Activated CD4-positive, alpha-beta memory T cell treated with anti-CD3 and anti-CD28 coated beads, Interleukin-2, amount 10 ng/mL, durations not matched to agents 7 days and 5 days (primary cell): ENCODE measurements around the gene DENND2C. TPM values are rescaled to one million over a fixed set of nuclear protein-coding genes. Genes with fewer than 3 reads are reported as not detected.

ENCODE experiments used
- CTCF ChIA-PET: fragments of 350-600 bp; sonication (Branson Sonifier 250); formaldehyde crosslinking; loops from one replicate; lab custom pipeline; 2021; ENCODE audit warnings: antibody characterized with exemption, inconsistent platforms; lab: Charles Lee
- POLR2A ChIA-PET: fragments of 350-600 bp; sonication (Branson Sonifier 250); formaldehyde crosslinking; loops from one replicate; lab custom pipeline; 2021; ENCODE audit warnings: antibody characterized with exemption; lab: Charles Lee
- DNase-seq: peaks from one replicate; pipeline ENCODE4 v3.0.0-alpha.2; 2020
- H3K27ac Mint-ChIP-seq: one replicate; pipeline ENCODE4 v1.8.0; 2021; ENCODE audit warnings: mild to moderate bottlenecking, mixed read lengths
- H3K27me3 Mint-ChIP-seq: one replicate; pipeline ENCODE4 v1.8.0; 2021; ENCODE audit warnings: mixed read lengths
- H3K36me3 Mint-ChIP-seq: one replicate; pipeline ENCODE4 v1.8.0; 2021; ENCODE audit warnings: low read depth, mixed read lengths
- H3K4me1 Mint-ChIP-seq: one replicate; pipeline ENCODE4 v1.8.0; 2021; ENCODE audit warnings: mixed read lengths
- H3K4me3 Mint-ChIP-seq: one replicate; pipeline ENCODE4 v1.8.0; 2021; ENCODE audit warnings: mild to moderate bottlenecking, mixed read lengths
- H3K9me3 Mint-ChIP-seq: one replicate; pipeline ENCODE4 v1.8.0; 2021; ENCODE audit warnings: mixed read lengths
- total RNA-seq, 2 experiments: library from RNA; stranded (reverse); gene quantifications; one replicate each; pipeline ENCODE4 v1.2.3, GENCODE V29; 2021

DENND2C gene
- under 1 TPM; 0.43 to 0.83 TPM for total RNA-seq

GRCh38 chr1:114669562-114670082 is at the start of gene DENND2C:
Gene DENND2C, minus strand, starts transcription at chr1:114670049. Its CDS starts 44,065 bp downstream, at chr1:114625984.
- peaks cover 10% of the 10 kb centered on the region for H3K4me1 Mint-ChIP-seq
- peaks cover 20% of the 10 kb centered on the region for H3K27me3 Mint-ChIP-seq
- no peak for DNase-seq
- no peaks in the 10 kb centered on the region for H3K36me3 Mint-ChIP-seq
- POLR2A ChIA-PET = interaction anchor here (0.6 to 1.7 kb wide), 6 partner anchors 10 to 323 kb away, joined by 3 to 4 read pairs (median 4); partner anchors contain the start of gene NRAS
- no peaks in the 10 kb centered on the region for H3K9me3 Mint-ChIP-seq
- H3K4me3 Mint-ChIP-seq = peak within 1 kb of the TSS; percentile 91
- CTCF ChIA-PET = interaction anchor here (1.1 to 4.4 kb wide), 6 partner anchors 10 to 322 kb away, joined by 3 to 19 read pairs (median 4); partner anchors contain the start of gene NRAS
- H3K27ac Mint-ChIP-seq = peak within 1 kb of the TSS; percentile 49

GRCh38 chr1:114719424-114719787 is 49.6 kb upstream of the DENND2C start:
- ChIA-PET CTCF (interaction anchor here (0.9 kb wide), 1 partner anchor 374 kb away, joined by 3 read pairs; no protein-coding TSS in a partner anchor), POLR2A (interaction anchor here (0.6 to 2.0 kb wide), 6 partner anchors 25 to 374 kb away, joined by 3 to 8 read pairs (median 4); partner anchors contain the start of genes CSDE1 and TRIM33)
- Mint-ChIP-seq H3K4me1 (peaks cover 24% of the 10 kb centered on the region), H3K36me3 (peaks cover 76% of the 10 kb centered on the region), H3K4me3 (no peak overlapping the region), H3K9me3 (no peaks in the 10 kb centered on the region), H3K27me3 (no peaks in the 10 kb centered on the region), H3K27ac (peak overlapping the region; percentile 2)
- DNase-seq = no peak

- ChIA-PET CTCF (interaction anchor here (0.9 kb wide), 1 partner anchor 373 kb away, joined by 3 read pairs; no protein-coding TSS in a partner anchor), POLR2A (interaction anchor here (1.2 to 1.5 kb wide), 3 partner anchors 37 to 208 kb away, joined by 3 to 6 read pairs (median 4); partner anchors contain the start of genes CSDE1 and TRIM33)
- Mint-ChIP-seq H3K36me3 (peaks cover 77% of the 10 kb centered on the region), H3K4me1 (peaks cover 26% of the 10 kb centered on the region), H3K27me3 (no peaks in the 10 kb centered on the region), H3K9me3 (no peaks in the 10 kb centered on the region), H3K4me3 (no peak overlapping the region), H3K27ac (peak overlapping the region; percentile 2)
- DNase-seq = no peak
These were observed 49.0 kb upstream of the DENND2C start for GRCh38 chr1:114718661-114719423.

GRCh38 chr1:114716304-114717170 is 46.7 kb upstream of the DENND2C start, which contains the start of gene NRAS:
Gene NRAS, minus strand, starts transcription at chr1:114716771. Its CDS starts 611 bp downstream, at chr1:114716160.
- Mint-ChIP-seq H3K36me3 (peaks cover 74% of the 10 kb centered on the region), H3K9me3 (no peaks in the 10 kb centered on the region), H3K27ac (peak within 1 kb of the TSS; percentile 98), H3K4me3 (peak within 1 kb of the TSS; percentile 97), H3K27me3 (no peaks in the 10 kb centered on the region), H3K4me1 (peaks cover 26% of the 10 kb centered on the region)
- CTCF ChIA-PET = interaction anchor here (0.5 to 2.4 kb wide), 8 partner anchors 16 to 738 kb away, joined by 3 to 7 read pairs (median 4); partner anchors contain the start of genes CSDE1, DENND2C and OLFML3
- POLR2A ChIA-PET = interaction anchor here (0.6 to 3.1 kb wide), 18 partner anchors 10 to 1328 kb away, joined by 3 to 40 read pairs (median 4); partner anchors contain the start of genes CSDE1, DENND2C, HIPK1 and SIKE1
- DNase-seq = peak; percentile 96

- Mint-ChIP-seq H3K27me3 (no peaks in the 10 kb centered on the region), H3K27ac (peak overlapping the region; percentile 98), H3K4me1 (peaks cover 26% of the 10 kb centered on the region), H3K4me3 (peak overlapping the region; percentile 97), H3K9me3 (no peaks in the 10 kb centered on the region), H3K36me3 (peaks cover 68% of the 10 kb centered on the region)
- CTCF ChIA-PET = interaction anchor here (0.5 to 2.4 kb wide), 9 partner anchors 15 to 737 kb away, joined by 3 to 7 read pairs (median 4); partner anchors contain the start of genes CSDE1, DENND2C, OLFML3 and SIKE1
- POLR2A ChIA-PET = interaction anchor here (0.6 to 3.1 kb wide), 17 partner anchors 10 to 786 kb away, joined by 3 to 40 read pairs (median 5); partner anchors contain the start of genes CSDE1, DENND2C, HIPK1 and SIKE1
- DNase-seq = no peak
These were observed 46.1 kb upstream of the DENND2C start for GRCh38 chr1:114715952-114716303.

GRCh38 chr1:114712977-114713376 is 43.1 kb upstream of the DENND2C start:
- Mint-ChIP-seq H3K27ac (no peak overlapping the region), H3K4me3 (no peak overlapping the region), H3K9me3 (no peaks in the 10 kb centered on the region), H3K27me3 (no peaks in the 10 kb centered on the region), H3K36me3 (peaks cover 57% of the 10 kb centered on the region), H3K4me1 (peaks cover 28% of the 10 kb centered on the region)
- POLR2A ChIA-PET = interaction anchor here (0.9 kb wide), 1 partner anchor 42 kb away, joined by 3 read pairs; no protein-coding TSS in a partner anchor
- no peak for DNase-seq
- CTCF ChIA-PET = no interaction called here

- POLR2A ChIA-PET = no interaction called here
- Mint-ChIP-seq H3K4me1 (peaks cover 14% of the 10 kb centered on the region), H3K4me3 (no peak overlapping the region), H3K27ac (no peak overlapping the region), H3K27me3 (no peaks in the 10 kb centered on the region), H3K36me3 (peaks cover 58% of the 10 kb centered on the region), H3K9me3 (no peaks in the 10 kb centered on the region)
- no peak for DNase-seq
- CTCF ChIA-PET = no interaction called here
These were observed 40.5 kb upstream of the DENND2C start for GRCh38 chr1:114710360-114710759.

- Mint-ChIP-seq H3K4me1 (peaks cover 2% of the 10 kb centered on the region), H3K27ac (no peak overlapping the region), H3K4me3 (no peak overlapping the region), H3K36me3 (peaks cover 44% of the 10 kb centered on the region), H3K9me3 (no peaks in the 10 kb centered on the region), H3K27me3 (no peaks in the 10 kb centered on the region)
- DNase-seq = no peak
- POLR2A ChIA-PET = interaction anchor here (2.8 kb wide), 1 partner anchor 8 kb away, joined by 8 read pairs; no protein-coding TSS in a partner anchor
- CTCF ChIA-PET = no interaction called here
These were observed 37.8 kb upstream of the DENND2C start for GRCh38 chr1:114707604-114708003.

- no peaks in the 10 kb centered on the region for H3K9me3 Mint-ChIP-seq
- H3K36me3 Mint-ChIP-seq = peaks cover 22% of the 10 kb centered on the region
These were observed 33.4 kb upstream of the DENND2C start for GRCh38 chr1:114703242-114703641.

GRCh38 chr1:114702737-114703136 is 32.9 kb upstream of the DENND2C start:
- Mint-ChIP-seq H3K9me3 (no peaks in the 10 kb centered on the region), H3K27ac (no peak overlapping the region), H3K27me3 (peaks cover 2% of the 10 kb centered on the region), H3K4me1 (peaks cover 4% of the 10 kb centered on the region), H3K4me3 (no peak overlapping the region), H3K36me3 (peaks cover 18% of the 10 kb centered on the region)
- ChIA-PET CTCF (interaction anchor here (1.4 kb wide), 1 partner anchor 356 kb away, joined by 3 read pairs; no protein-coding TSS in a partner anchor), POLR2A (no interaction called here)
- DNase-seq = no peak

More at GRCh38 chr1:114703242-114703641, 33.4 kb upstream of the DENND2C start:
- H3K27me3 Mint-ChIP-seq = peaks cover under 1% of the 10 kb centered on the region
- H3K4me3 Mint-ChIP-seq = no peak overlapping the region
- H3K4me1 Mint-ChIP-seq = peaks cover 4% of the 10 kb centered on the region
- CTCF ChIA-PET = interaction anchor here (1.4 kb wide), 1 partner anchor 356 kb away, joined by 3 read pairs; no protein-coding TSS in a partner anchor
- DNase-seq = no peak
- H3K27ac Mint-ChIP-seq = no peak overlapping the region
- POLR2A ChIA-PET = interaction anchor here (0.6 kb wide), 1 partner anchor 751 kb away, joined by 3 read pairs; no protein-coding TSS in a partner anchor

- H3K4me3 Mint-ChIP-seq = no peak overlapping the region
- H3K4me1 Mint-ChIP-seq = peaks cover 4% of the 10 kb centered on the region
- ChIA-PET POLR2A (no interaction called here), CTCF (interaction anchor here (1.4 kb wide), 1 partner anchor 355 kb away, joined by 3 read pairs; no protein-coding TSS in a partner anchor)
- no peaks in the 10 kb centered on the region for H3K9me3 Mint-ChIP-seq
- peaks cover 10% of the 10 kb centered on the region for H3K36me3 Mint-ChIP-seq
- no peak overlapping the region for H3K27ac Mint-ChIP-seq
- H3K27me3 Mint-ChIP-seq = peaks cover 5% of the 10 kb centered on the region
- DNase-seq = no peak
These were observed 32.1 kb upstream of the DENND2C start for GRCh38 chr1:114701931-114702330.
